Tibial artery (tissue), 4 donors: ENCODE measurements around the gene VSIG8.

Experiments
- DNase-seq, 2 donors: peaks; one replicate each; pipeline ENCODE4 v3.0.0-alpha.2; 2019
- H3K27ac ChIP-seq, 2 donors: fragments of 200-600 bp; sonication (generic) in 1 of 2; 1 replicate in 1 of 2; 2 replicates in 1 of 2; pipeline ENCODE4 v1.5.1; 2018 to 2019; ENCODE audit warnings: mild to moderate bottlenecking in 1 of 2
- H3K27me3 ChIP-seq, 2 donors: fragments of 200-600 bp; sonication (generic) in 1 of 2; one replicate each; pipeline versions ENCODE4 v1.5.1 to v1.6.0; 2016 to 2019
- H3K36me3 ChIP-seq, 3 donors: fragments of 200-600 bp; sonication (generic) in 2 of 3; one replicate each; pipeline ENCODE4 v1.5.1; 2016 to 2019; ENCODE audit warnings: mild to moderate bottlenecking in 2 of 3
- H3K4me1 ChIP-seq, 4 donors: fragments of 200-600 bp; sonication (generic) in 2 of 4; 1 replicate in 3 of 4; 2 replicates in 1 of 4; pipeline ENCODE4 v1.5.1; 2016 to 2019
- H3K4me3 ChIP-seq, 2 donors: fragments of 200-600 bp; sonication (generic) in 1 of 2; 1 replicate in 1 of 2; 2 replicates in 1 of 2; pipeline ENCODE4 v1.5.1; 2018 to 2019; ENCODE audit warnings: mild to moderate bottlenecking in 2 of 2
- H3K9me3 ChIP-seq, 3 donors: fragments of 200-600 bp; sonication (generic) in 1 of 3; one replicate each; pipeline ENCODE4 v1.5.1; 2016 to 2019
- intact Hi-C: fragments of 100-400 bp; cut with DNase I; formaldehyde crosslinking; loops from one replicate; pipeline ENCODE4 v1.15.0; 2023; ENCODE audit warnings: low total_unique reads
- TF ChIP-seq, protein P1 (sequence below), 2 experiments: fragments of 200-600 bp in 1 of 2; fragments of 450-650 bp in 1 of 2; IDR thresholded peaks; one replicate each; pipeline ENCODE4 v1.5.1; 2017 to 2019; ENCODE audit warnings: antibody characterized with exemption in 2 of 2, mild to moderate bottlenecking in 1 of 2, moderate library complexity in 1 of 2

Gene VSIG8

DNA sequence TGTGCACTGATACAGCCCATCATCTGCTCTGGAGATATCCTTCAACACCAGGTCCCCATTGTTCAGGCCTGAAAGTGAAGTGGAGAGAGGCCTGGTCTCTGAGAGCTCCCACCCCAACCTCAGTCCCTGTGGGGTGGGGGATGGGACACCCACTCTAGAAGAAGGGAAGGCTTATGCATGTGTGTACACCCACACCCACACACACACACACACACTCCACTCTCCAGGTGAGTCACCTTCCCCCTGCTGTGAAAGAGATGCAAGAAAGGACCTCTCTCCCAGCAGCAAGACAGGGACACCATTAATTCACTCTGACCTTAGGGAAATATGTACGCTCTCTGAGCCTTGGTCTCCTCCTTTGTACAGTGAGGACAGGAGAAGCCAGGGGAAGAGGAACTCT lies 5.9 kb downstream of the VSIG8 start:
- H3K27ac ChIP-seq, result no peak overlapping the region

DNA sequence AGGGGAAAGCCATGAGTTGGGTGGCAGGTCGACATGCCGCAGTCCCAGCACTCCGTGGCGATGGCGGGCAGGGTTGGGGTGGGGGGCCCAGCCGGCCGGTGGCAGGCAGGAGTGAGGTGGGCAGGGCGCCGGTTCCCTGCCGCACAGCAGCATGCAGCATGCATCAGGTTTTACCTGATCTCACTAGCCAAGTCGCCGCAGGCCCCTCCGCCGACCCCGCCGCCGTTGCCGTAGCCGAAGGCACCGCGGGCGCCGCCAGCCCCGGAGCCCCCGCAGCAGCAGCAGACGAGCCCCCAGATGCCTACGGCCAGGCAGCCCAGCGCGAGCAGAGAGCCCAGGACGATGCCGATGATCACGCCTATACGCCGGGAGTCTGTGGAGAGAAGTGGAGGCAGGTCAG lies 6.7 kb downstream of the VSIG8 start:
- TF ChIP-seq, protein P1, sequence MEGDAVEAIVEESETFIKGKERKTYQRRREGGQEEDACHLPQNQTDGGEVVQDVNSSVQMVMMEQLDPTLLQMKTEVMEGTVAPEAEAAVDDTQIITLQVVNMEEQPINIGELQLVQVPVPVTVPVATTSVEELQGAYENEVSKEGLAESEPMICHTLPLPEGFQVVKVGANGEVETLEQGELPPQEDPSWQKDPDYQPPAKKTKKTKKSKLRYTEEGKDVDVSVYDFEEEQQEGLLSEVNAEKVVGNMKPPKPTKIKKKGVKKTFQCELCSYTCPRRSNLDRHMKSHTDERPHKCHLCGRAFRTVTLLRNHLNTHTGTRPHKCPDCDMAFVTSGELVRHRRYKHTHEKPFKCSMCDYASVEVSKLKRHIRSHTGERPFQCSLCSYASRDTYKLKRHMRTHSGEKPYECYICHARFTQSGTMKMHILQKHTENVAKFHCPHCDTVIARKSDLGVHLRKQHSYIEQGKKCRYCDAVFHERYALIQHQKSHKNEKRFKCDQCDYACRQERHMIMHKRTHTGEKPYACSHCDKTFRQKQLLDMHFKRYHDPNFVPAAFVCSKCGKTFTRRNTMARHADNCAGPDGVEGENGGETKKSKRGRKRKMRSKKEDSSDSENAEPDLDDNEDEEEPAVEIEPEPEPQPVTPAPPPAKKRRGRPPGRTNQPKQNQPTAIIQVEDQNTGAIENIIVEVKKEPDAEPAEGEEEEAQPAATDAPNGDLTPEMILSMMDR (IDR thresholded peaks at IDR 0.05), result no peak
- H3K4me3 ChIP-seq, result no peak overlapping the region
- DNase-seq, result no peak
- peak overlapping the region; percentile 94 to 96 for H3K27ac ChIP-seq
- no peaks in the 10 kb centered on the region for H3K36me3 ChIP-seq
- peaks cover 0 to 19% (median 11%) of the 10 kb centered on the region in 4 donors for H3K4me1 ChIP-seq
- no peaks in the 10 kb centered on the region for H3K9me3 ChIP-seq
- no peaks in the 10 kb centered on the region for H3K27me3 ChIP-seq
- intact Hi-C loops, result loop anchor here (10.0 kb wide), 1 partner anchor 69 kb away; the partner anchor contains the start of gene TAGLN2

More for the DNA sequence above, 5.9 kb downstream of the VSIG8 start:
- TF ChIP-seq, protein P1 (IDR thresholded peaks at IDR 0.05), result no peak
- DNase-seq, result no peak
- peaks cover 0 to 7% (median 3%) of the 10 kb centered on the region in 3 donors for H3K36me3 ChIP-seq
- H3K4me3 ChIP-seq, result no peak overlapping the region
- peaks cover 0 to 19% (median 11%) of the 10 kb centered on the region in 4 donors for H3K4me1 ChIP-seq
- no peaks in the 10 kb centered on the region for H3K27me3 ChIP-seq
- H3K9me3 ChIP-seq, result no peaks in the 10 kb centered on the region
- intact Hi-C loops, result loop anchor here (10.0 kb wide), 1 partner anchor 68 kb away; the partner anchor contains the start of gene TAGLN2

DNA sequence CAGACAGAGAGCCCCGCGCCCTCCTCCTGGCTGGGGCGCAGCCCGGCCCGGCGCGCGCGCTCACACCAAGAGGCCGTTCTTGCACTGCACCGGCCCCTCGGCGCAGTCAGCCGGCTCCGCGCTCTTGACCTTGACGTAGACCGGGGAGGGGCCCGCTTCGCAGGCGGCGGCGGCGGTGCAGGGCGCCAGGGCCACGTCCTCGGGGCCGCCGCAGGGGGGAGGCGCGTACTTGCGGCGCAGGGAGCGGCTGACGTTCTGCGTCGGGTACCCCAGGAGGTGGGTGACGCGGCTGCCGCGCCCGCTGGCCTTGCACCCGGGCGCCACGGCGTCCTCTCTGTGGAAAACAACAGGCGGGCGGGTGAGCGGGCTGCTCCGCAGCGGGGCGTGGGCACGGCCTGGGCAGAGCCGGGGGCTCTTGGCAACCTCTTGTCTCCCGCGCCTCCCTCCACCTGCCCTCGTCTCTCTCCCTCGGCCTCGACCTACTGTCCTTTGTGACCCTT lies 7.7 kb downstream of the VSIG8 start:
- Histone ChIP-seq H3K4me1 (peaks cover 0 to 19% (median 11%) of the 10 kb centered on the region in 4 donors), H3K9me3 (no peaks in the 10 kb centered on the region), H3K36me3 (no peaks in the 10 kb centered on the region), H3K4me3 (peak overlapping the region; percentile 72 to 74), H3K27me3 (no peaks in the 10 kb centered on the region), H3K27ac (peak overlapping the region; percentile 94 to 96)
- peak; percentile 82 to 92 for DNase-seq
- intact Hi-C loops, result loop anchor here (10.0 kb wide), 1 partner anchor 70 kb away; the partner anchor contains the start of gene TAGLN2
- TF ChIP-seq, protein P1 (IDR thresholded peaks at IDR 0.05), result no peak

DNA sequence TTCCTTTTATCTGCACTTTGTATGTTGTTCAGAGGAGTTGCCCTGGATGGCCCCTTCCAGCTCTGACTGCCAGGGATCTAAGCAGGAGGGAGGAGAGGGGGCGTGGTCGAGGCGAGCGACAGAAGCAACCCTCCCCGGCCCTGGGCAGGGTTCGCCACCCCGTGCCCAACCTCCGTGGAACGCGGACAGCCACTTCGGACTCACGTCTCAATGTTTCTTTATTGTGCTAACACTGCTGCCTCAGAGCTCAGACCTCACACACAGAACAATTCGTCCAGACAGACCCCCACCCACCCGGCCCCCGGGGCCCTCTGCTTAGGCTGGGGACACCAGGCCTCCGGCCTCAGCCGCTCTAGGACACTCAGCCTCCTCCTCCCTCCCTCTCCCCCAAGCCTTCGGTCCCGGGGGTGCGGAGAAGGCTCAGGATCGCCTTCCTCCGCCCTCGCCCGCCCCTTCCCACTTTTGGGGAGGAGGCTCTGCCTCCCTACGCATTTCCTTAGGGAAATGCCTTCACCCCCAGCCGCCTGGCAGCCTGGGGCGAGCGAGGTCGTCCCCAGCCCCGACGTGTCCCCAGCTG lies 8.3 kb downstream of the VSIG8 start:
- peaks cover 0 to 19% (median 11%) of the 10 kb centered on the region in 4 donors for H3K4me1 ChIP-seq
- H3K27ac ChIP-seq, result peak overlapping the region; percentile 94 to 96
- intact Hi-C loops, result loop anchor here (10.0 kb wide), 1 partner anchor 71 kb away; the partner anchor contains the start of gene TAGLN2
- TF ChIP-seq, protein P1 (IDR thresholded peaks at IDR 0.05), result no peak
- peak; percentile 87 to 92 for DNase-seq
- peak overlapping the region; percentile 72 to 74 for H3K4me3 ChIP-seq
- no peaks in the 10 kb centered on the region for H3K27me3 ChIP-seq
- H3K36me3 ChIP-seq, result no peaks in the 10 kb centered on the region
- H3K9me3 ChIP-seq, result no peaks in the 10 kb centered on the region

DNA sequence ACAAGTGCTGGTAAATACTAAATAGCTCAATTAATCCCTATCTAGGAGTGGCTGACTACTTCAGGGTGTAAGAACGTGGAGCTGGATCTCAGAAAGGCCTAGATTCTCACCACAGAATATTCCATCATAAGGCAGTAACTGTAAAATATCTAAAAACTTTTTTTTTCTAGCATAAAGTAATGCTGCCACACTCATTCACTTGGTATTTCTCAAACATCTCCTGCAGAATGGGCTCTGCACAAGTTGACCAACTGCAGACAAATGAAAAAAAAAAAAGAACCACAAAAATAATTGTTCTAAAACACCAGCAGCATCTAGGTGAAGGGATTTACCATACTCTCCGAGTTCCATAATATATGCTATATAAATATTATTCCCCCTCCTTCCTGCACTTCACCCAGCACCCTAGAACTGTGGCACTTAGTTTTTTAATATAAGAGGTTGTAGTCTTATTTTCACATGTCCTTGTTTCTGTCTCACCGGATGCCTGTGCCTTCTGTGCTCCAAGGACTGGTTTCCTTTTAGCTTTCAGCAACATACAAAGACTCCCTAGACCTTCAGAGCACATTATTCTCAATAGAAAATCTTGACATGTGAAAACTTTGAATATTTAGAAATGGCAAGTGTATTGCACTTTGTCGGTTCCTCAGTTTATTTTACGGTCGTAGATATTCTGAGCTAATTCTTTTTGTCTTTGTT lies 8.9 kb downstream of the VSIG8 start:
- Histone ChIP-seq H3K4me1 (peaks cover 0 to 19% (median 11%) of the 10 kb centered on the region in 4 donors), H3K4me3 (peak overlapping the region; percentile 72 to 74), H3K27ac (peak overlapping the region; percentile 94 to 96), H3K9me3 (no peaks in the 10 kb centered on the region), H3K27me3 (no peaks in the 10 kb centered on the region), H3K36me3 (no peaks in the 10 kb centered on the region)
- DNase-seq, result no peak
- intact Hi-C loops, result loop anchor here (10.0 kb wide), 1 partner anchor 71 kb away; the partner anchor contains the start of gene TAGLN2
- TF ChIP-seq, protein P1 (IDR thresholded peaks at IDR 0.05), result no peak
